H1 (cell line): Measurements from ENCODE around the gene MNAT1.

Experiments used
- BACH1 ChIP-seq: IDR thresholded peaks from 2 replicates; pipeline ENCODE4 v1.6.1; 2012; ENCODE audit warnings: low read length, improper control_type of control experiment
- CTBP2 ChIP-seq: IDR thresholded peaks from 2 replicates; pipeline ENCODE4 v1.7.0; 2011; ENCODE audit warnings: borderline replicate concordance, mild to moderate bottlenecking, moderate library complexity, mixed read lengths, low read length; ENCODE audit not compliant: insufficient read depth, insufficient read length
- EGR1 ChIP-seq: IDR thresholded peaks from 2 replicates; pipeline ENCODE4 v1.6.1; 2011; ENCODE audit warnings: low read depth, low read length, borderline replicate concordance
- EP300 ChIP-seq, 2 experiments: IDR thresholded peaks; 1 replicate in 1 of 2; 2 replicates in 1 of 2; pipeline ENCODE4 v1.6.1; 2011 to 2012; ENCODE audit warnings: low read depth in 2 of 2, low read length in 2 of 2, mild to moderate bottlenecking in 2 of 2, borderline replicate concordance in 1 of 2, inconsistent platforms in 1 of 2, moderate library complexity in 1 of 2
- EZH2 ChIP-seq: fragments of 200-600 bp; sonication (generic); IDR thresholded peaks from 2 replicates; pipeline ENCODE4 v1.7.1; 2012; ENCODE audit warnings: low read depth, mild to moderate bottlenecking, moderate library complexity, low read length, inconsistent platforms; ENCODE audit not compliant: severe bottlenecking
- HDAC6 ChIP-seq: IDR thresholded peaks from one replicate; pipeline ENCODE4 v1.7.1; 2012; ENCODE audit warnings: low read depth, mild to moderate bottlenecking, inconsistent platforms, low read length, moderate library complexity
- JUN ChIP-seq: IDR thresholded peaks from 2 replicates; pipeline ENCODE4 v1.6.1; 2011; ENCODE audit warnings: low read depth, mild to moderate bottlenecking, improper control_type of control experiment, low read length
- POLR2A ChIP-seq, 2 experiments: IDR thresholded peaks; 1 replicate in 1 of 2; 2 replicates in 1 of 2; pipeline ENCODE4 v1.6.1; 2011; ENCODE audit warnings: low read depth in 2 of 2, low read length in 2 of 2, mild to moderate bottlenecking in 2 of 2; ENCODE audit errors: control extremely low read depth in 1 of 2
- POLR2AphosphoS5 ChIP-seq: IDR thresholded peaks from 2 replicates; pipeline ENCODE4 v1.6.1; 2011; ENCODE audit warnings: low read depth, low read length
- RAD21 ChIP-seq, 2 experiments: IDR thresholded peaks in 1 of 2; conservative IDR thresholded peaks in 1 of 2; 2 replicates each; pipeline ENCODE4 v1.6.1; 2011; ENCODE audit warnings: low read depth in 2 of 2, low read length in 2 of 2, improper control_type of control experiment in 1 of 2, inconsistent platforms in 1 of 2, mild to moderate bottlenecking in 1 of 2, moderate library complexity in 1 of 2
- SP2 ChIP-seq: IDR thresholded peaks from 2 replicates; pipeline ENCODE4 v1.6.1; 2012; ENCODE audit warnings: mild to moderate bottlenecking, low read length, inconsistent platforms
- YY1 ChIP-seq: IDR thresholded peaks from 2 replicates; pipeline ENCODE4 v1.6.1; 2011; ENCODE audit warnings: low read depth, mild to moderate bottlenecking, low read length
- TF ChIP-seq, protein P1 (sequence below): IDR thresholded peaks from 2 replicates; pipeline ENCODE4 v1.6.1; 2012; ENCODE audit warnings: inconsistent platforms
- TF ChIP-seq, protein P2 (sequence below), 3 experiments: IDR thresholded peaks; 1 replicate in 2 of 3; 2 replicates in 1 of 3; pipeline versions ENCODE4 v1.5.1 to v1.6.1; 2011; ENCODE audit warnings: low read length in 3 of 3, mild to moderate bottlenecking in 3 of 3, inconsistent platforms in 2 of 3, low read depth in 1 of 3, moderate library complexity in 1 of 3; ENCODE audit not compliant: insufficient read depth in 1 of 3; ENCODE audit errors: control extremely low read depth in 1 of 3

DNA sequence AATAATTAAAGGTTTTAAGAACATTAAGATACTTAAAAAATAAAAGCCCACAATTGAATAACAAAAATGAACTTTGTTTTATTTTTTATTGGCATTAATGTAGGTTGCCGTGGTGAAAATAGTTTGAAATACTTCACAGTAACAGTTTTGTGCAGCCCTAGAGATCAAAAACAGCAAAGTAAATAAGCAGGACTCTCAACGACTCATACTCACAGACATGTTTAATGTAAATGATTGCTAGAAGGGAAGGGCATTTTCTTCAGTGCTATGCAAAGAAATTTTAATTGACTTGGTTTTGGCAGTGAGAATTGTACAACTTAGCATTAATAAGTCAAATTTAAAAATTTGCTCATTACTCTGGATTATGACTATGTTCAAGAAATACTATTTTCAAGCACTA lies 230.3 kb downstream of the MNAT1 start:
- TF ChIP-seq EP300 (IDR thresholded peaks at IDR 0.05; ENCODE audit: borderline replicate concordance in 1 of 2, low read depth in 2 of 2, low read length in 2 of 2) (no peak), RAD21 (IDR thresholded peaks at IDR 0.05 in 1 of 2, conservative IDR thresholded peaks at IDR 0.05 in 1 of 2; ENCODE audit: low read depth in 2 of 2, low read length in 2 of 2) (no peak), HDAC6 (no peak), YY1 (no peak), EZH2 (no peak), SP2 (no peak), EGR1 (no peak), POLR2A (IDR thresholded peaks at IDR 0.05; ENCODE audit: control extremely low read depth in 1 of 2, low read depth in 2 of 2, low read length in 2 of 2) (no peak), CTBP2 (no peak), JUN (no peak), BACH1 (no peak), POLR2AphosphoS5 (no peak)
- TF ChIP-seq, protein P1, sequence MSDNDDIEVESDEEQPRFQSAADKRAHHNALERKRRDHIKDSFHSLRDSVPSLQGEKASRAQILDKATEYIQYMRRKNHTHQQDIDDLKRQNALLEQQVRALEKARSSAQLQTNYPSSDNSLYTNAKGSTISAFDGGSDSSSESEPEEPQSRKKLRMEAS = no peak
- TF ChIP-seq, protein P2, sequence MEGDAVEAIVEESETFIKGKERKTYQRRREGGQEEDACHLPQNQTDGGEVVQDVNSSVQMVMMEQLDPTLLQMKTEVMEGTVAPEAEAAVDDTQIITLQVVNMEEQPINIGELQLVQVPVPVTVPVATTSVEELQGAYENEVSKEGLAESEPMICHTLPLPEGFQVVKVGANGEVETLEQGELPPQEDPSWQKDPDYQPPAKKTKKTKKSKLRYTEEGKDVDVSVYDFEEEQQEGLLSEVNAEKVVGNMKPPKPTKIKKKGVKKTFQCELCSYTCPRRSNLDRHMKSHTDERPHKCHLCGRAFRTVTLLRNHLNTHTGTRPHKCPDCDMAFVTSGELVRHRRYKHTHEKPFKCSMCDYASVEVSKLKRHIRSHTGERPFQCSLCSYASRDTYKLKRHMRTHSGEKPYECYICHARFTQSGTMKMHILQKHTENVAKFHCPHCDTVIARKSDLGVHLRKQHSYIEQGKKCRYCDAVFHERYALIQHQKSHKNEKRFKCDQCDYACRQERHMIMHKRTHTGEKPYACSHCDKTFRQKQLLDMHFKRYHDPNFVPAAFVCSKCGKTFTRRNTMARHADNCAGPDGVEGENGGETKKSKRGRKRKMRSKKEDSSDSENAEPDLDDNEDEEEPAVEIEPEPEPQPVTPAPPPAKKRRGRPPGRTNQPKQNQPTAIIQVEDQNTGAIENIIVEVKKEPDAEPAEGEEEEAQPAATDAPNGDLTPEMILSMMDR (IDR thresholded peaks at IDR 0.05; ENCODE audit: control extremely low read depth in 1 of 3, insufficient read depth in 1 of 3, low read depth in 1 of 3, low read length in 3 of 3) = no peak
